DLD1 (cell line): ENCODE data around the gene ARHGAP22.

Source experiments
- in situ Hi-C: cut with HindIII; loops from 2 replicates; pipeline ENCODE4 v1.10.0; 2017; ENCODE audit warnings: low sequenced_read_pairs

Gene ARHGAP22

DNA sequence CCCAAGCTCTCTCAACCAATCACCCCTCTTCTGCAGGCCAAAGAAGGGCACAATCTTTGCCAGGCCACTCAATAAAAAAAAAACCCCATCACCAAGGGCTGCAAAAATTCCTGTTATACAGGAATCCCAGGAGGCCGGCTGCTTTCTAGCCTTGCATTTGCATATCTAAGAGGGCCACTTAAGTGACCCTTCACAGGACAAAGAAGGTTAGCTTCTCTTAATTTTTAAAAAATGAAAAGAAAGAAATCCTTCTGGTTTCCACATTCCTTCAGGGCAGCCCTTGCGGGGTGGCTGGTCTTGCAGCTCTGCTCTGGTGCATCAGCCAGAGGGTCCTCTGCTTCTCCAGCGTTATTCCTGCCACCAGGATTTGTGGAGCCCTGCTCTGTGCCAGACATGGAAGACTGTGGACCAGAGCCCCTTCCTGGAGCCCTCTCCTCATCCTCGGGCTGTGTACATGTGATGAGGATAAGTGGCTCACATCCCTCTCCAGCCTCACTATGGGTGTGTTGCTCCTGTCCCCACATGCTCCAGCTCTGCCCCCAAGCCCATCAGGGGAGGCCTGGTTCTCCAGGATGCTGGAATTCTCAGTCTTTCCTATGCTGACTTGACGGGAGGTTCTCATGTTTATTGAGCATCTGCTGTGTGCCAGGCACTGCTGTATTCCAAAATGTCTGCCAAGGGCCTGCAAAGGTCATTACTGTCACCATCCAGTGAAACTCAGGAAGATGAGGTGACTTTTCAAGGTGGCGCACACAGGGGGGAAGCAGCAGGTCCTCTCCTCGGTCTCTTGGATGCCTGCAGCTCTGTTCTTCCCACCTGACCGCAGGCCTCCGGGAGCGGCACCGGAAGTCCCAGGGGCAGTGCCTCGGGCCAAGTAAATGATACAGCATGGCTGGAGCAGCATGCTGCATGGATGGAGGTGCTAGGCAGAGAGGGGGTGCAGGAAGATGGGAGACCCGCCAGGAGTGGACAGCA, 67.7 kb downstream of the ARHGAP22 start:
- in situ Hi-C loops, result loop anchor here (25.0 kb wide), 1 partner anchor 100 kb away; no protein-coding TSS in a partner anchor

DNA sequence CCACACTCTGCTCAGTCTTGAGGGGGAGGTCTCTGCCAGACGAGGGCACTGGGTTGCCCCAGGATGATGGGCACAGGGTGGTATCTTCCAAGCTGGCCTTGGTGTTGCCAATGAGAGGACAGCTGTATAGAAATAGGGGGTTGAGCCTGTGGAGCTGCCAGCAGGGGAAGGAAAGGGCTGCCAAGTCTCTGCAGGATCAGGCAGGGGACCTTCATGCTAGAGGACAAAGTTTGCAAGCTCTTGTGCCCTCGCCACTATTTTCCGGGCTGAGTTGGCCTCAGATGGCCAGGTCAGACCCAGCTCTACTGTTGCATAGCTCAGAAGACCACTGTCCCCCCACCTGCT, 68.7 kb downstream of the ARHGAP22 start:
- in situ Hi-C loops, result loop anchor here (25.0 kb wide), 1 partner anchor 101 kb away; no protein-coding TSS in a partner anchor

DNA sequence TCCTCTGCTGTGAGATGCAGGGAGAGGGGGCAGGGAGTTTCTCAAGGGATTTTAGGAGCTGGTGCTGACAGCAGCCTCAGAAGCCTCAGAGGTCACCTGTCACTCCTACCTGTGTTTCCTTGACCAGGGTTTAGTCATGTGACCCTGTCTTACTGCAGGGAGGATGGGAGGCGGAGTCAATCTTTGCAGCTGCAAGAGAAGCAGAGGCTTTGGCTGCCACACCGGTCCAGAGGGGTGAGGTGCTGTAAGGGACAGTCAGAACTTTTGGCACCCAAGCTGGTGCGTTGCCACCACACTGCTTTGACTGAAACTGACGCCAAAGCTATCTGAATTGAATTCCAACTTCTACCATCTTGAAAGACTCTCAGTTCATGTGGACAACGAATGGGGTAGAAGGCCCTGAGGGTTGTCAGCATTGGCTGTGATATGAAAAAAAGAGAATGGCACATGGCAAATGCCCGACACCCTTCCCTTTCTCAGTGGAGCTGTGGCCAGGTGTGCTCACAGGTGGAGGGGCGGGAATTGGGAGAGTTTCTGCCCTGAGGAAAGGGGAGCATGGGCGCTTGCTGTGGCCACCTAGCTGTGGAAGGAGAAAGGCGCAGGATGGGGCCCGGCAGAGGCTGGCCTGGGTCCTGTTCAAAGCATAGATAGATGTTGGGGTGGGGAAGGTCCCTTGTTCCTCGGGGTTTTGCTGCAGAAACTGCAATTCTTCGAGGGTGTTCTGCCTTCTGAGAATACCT, 69.3 kb downstream of the ARHGAP22 start:
- in situ Hi-C loops, result loop anchor here (25.0 kb wide), 1 partner anchor 102 kb away; no protein-coding TSS in a partner anchor

DNA sequence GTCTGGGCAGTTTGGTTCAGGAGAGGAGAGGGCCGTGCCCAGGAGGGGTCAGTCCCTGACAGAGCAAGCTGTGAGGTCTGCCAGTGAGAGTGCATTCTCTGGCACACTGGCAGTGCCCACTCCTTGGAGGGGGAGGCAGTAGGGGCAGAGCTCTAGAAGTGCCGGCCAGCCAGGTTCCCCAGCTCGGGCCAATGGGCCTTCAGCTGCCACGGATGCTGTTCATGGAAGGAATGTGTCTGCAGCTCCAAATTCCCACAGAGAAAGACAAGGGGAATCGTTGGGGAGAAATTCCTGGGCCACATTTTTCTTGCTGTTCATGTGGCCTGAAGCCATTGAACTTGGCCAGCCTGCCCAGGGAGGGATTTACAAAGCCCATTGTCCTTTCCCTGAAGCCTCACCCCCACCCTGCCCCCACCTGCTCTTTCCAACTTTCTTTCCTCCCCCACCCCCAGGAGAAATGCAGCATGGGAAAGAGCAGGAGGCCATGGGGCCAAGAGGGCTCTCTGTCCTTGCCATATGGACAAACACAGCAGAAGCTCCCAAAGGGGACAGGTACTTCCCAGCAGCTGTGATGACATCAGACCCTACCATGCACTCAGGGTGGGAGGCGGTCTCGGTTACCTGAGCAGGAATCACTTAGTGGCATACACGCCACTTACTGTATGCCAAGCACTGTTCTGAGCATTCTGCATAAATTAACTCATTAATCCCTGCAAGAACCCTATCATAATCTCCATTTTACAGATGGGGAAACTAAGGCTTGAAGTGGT, 70.7 kb downstream of the ARHGAP22 start:
- in situ Hi-C loops, result loop anchor here (25.0 kb wide), 1 partner anchor 103 kb away; no protein-coding TSS in a partner anchor

DNA sequence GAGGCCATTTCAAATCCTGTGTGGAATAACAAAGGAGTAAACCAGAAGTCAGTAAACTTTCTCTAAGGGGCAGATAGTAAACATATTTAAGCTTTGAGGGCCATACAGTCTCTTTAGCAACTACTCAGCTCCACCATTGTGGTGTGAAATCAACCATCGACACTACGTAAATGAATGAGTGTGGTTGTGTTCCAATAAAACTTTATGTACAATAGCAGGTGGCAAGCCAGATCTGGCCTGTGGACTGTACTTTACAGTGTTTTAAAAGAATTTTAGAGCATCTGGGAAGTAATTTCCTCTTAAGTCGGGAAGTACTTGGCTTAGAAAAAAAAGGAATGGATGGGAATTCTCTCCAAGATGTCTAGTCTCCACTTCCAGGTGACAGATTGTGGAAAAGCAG, 71.3 kb downstream of the ARHGAP22 start:
- in situ Hi-C loops, result loop anchor here (25.0 kb wide), 1 partner anchor 104 kb away; no protein-coding TSS in a partner anchor

DNA sequence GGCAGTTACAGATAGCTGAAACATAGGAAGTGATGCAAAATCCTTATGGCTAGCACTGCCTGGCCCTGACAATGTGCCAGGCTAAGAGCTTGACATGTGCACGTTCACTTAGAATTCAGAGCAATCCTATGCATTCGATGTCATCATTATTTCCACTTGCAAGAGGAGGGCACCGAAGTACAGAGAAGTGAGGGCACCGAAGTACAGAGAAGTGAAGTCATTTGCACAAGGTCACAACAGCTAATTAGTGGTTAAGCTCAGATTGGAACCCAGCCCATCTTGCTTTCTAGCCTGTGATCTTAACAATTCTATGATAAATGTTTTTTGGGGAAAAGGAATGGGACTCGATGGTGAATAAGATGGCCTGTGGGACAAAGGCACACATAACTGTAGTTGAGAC, 73.4 kb downstream of the ARHGAP22 start:
- in situ Hi-C loops, result loop anchor here (25.0 kb wide), 1 partner anchor 106 kb away; no protein-coding TSS in a partner anchor

DNA sequence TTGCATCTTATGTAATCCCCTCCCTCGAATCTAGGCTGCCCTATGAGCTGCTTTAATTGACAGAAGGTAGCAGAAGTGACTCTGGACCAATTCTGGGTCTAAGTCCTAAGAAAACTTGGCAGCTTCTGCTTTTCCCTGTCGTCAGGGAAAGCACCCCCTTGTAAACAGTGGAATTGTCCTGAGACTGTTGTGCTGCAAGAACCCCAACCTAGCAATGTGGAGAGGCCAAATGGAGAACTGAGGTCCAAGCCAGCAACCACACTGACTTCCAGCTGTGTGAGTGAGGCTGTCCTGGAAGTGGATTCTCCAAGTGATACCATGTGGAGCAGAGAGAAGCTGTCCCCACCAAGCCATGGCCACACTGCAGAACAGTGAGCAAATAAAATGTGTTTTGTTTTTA, 75.5 kb downstream of the ARHGAP22 start:
- in situ Hi-C loops, result loop anchor here (25.0 kb wide), 1 partner anchor 108 kb away; no protein-coding TSS in a partner anchor

DNA sequence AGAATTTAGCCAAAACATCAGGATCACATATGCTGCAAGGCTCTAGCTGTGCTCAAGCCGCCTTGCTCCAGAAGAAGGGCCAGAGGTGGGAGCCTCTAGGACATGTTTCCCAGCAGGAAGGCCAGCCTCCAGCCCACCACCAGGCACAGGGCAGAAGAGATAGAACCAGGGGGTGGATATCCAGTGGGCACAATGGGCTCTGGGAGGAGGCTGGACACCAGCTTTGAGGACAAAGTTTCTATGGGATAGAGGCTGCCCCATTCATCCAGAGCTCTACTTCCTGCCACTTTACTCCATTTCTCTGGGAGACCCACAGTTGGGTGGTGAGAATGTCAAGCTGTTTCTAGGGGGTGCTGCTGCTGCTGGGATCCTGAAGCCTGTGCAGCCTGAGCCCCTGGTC, 77.1 kb downstream of the ARHGAP22 start:
- in situ Hi-C loops, result loop anchor here (25.0 kb wide), 1 partner anchor 110 kb away; no protein-coding TSS in a partner anchor

DNA sequence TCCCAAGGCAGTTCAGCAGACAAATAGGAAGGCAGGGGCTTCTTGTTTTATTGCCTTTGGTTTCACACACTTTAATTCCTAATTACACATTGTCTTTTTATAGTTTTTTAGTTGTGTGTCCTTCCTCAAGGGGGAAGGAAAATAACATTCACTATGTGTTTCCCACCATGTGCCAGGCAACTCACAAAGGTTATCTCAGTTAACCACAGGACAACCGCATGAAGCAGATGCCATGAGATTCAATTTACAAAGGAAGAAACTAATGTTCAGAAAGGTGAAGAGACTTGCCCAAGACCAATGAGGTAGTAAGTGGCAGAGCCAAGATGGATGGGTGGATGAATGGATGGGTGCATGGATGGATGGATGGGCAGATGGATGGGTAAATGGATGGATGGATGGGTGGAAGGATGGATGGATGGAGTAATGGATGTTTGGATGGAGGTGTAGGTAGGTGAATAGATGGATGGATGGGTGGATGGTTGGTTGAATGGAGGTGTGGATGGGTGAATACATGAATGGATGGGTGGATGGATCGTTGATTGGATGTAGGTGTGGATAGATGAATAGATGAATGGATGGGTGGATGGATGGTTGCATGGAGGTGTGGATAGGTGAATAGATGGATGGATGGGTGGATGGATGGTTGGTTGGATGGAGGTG, 77.9 kb downstream of the ARHGAP22 start:
- in situ Hi-C loops, result loop anchor here (25.0 kb wide), 1 partner anchor 110 kb away; no protein-coding TSS in a partner anchor

DNA sequence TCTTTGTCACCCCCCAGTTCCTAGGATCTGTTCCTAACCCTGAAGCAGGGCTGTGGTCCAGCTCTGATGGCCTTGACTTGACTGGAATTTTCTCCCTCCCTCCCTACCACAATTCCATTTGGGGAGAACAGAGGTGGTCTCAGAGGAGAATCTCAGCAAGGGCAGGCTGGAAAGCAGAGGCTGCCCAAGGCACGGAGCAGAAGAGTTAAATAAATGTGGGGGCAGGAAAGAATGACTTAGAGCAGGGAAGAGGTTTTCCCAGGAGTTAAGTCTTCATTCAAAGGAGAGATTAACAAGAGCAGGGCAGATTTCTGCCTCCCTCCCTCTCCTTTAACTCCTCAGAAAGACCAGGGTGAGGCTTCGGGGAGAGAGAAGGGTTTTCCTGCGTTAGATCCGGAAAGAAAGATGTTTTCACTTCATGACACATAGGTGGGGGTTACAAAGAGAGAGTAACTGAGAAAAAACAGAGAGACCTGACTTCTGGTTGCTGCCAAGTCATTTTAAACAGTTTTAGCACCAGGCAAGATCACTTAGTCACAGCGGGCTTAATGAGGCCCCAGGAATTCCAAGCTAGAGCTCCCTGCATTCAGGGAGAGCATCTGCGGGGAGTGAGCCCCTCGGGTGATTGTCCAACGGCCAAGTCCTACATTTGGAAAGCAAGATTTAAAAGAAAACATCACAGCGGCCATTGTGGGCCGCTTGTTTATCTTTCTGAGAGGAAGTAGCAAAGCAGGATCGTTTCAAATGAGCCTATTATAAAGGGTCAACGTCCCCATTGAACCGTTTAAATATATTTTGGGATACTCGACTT, 78.7 kb downstream of the ARHGAP22 start:
- in situ Hi-C loops, result loop anchor here (25.0 kb wide), 1 partner anchor 111 kb away; no protein-coding TSS in a partner anchor

DNA sequence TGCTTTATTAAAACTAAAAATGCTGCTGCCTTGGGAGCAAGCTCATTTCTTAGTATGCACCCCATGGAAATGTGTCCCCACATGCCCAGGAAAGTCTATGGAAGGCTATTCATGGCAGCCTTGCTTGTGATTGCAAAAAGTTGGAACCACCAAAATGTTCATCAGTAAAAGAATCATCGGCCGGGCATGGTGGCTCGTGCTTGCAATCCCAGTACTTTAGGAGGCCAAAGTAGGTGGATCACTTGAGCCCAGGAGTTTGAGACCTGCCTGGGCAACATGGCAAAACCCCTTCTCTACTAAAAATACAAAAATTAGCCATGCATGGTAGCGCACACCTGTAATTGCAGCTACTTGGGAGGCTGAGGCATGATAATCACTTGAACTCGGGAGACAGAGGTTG, 79.8 kb downstream of the ARHGAP22 start:
- in situ Hi-C loops, result loop anchor here (25.0 kb wide), 1 partner anchor 112 kb away; no protein-coding TSS in a partner anchor

DNA sequence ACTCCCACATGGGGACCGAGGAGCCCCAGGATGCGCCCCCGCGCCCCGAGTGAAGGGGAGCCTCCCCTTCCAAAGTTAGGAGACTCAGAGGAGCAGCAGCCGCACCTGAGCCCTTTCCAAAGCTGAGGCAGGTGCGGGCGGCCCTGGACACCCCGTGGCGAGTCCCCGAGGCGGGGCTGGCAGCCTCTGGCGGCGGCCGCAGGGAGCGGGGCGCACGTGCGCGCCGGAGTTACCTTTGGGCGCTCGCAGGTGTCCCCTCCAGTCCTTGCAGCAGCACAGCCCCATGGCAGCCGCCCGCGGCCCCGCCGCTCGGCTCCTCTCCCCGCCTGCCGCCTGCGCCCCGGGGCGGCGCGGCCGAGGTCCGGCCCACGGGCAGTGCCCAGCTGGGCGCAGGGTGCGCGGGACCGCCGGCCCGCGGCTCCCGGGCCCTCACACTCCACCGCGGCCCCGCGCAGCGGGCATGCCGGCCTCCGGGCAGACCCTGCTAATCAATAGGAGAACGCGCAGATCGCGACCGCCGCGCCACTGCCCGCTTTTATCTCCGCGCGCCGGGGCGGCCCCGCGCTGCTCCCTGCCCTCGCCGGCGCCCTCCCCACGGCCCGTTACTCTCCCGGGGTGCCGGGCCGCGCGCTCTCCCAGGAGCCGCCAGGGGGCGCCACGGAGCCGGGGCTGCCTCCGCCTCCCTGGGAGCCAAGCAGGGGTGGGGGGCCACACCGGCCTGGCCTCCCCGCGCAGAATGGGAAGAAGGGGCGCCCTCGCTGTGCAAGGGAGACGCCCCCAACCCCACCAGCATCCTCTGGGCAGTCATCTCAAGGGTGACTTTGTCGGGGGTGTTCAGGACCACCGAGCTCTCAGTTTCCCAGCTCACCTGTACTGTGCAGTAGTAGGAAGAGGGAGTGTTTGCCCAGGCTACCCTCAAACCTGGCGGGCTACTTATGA, 80.8 kb downstream of the ARHGAP22 start:
- in situ Hi-C loops, result no loop called here

DNA sequence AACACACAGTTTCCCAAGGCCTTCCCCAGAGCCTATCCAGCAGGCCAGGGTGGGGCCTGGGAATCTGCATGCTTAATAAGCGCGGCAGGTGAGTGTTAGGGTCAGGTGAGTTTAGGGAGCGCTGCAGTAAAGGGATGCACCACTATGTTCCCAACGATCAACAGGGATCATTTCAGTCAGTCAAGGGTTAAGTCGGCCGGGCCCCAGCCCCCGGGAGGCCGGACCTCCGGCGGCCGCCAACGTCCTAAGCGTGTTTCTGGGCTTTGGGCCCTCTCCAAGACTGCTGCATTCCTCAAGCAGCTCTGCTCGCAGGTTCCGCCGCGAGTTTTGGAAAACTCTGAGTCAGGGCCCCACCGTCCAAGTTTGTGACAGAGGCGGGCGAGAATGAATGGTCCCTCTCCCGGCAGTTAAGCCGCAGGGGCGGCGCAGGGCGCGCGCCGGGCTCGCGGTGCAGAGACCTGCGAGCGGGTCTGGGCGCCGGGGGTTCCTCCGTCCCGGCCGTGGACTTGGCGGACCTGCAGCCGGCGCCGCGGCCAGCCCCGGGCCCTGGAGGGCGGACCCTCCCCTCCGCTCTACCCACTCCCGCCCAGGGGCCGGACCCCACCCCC, 81.6 kb downstream of the ARHGAP22 start:
- in situ Hi-C loops, result no loop called here

DNA sequence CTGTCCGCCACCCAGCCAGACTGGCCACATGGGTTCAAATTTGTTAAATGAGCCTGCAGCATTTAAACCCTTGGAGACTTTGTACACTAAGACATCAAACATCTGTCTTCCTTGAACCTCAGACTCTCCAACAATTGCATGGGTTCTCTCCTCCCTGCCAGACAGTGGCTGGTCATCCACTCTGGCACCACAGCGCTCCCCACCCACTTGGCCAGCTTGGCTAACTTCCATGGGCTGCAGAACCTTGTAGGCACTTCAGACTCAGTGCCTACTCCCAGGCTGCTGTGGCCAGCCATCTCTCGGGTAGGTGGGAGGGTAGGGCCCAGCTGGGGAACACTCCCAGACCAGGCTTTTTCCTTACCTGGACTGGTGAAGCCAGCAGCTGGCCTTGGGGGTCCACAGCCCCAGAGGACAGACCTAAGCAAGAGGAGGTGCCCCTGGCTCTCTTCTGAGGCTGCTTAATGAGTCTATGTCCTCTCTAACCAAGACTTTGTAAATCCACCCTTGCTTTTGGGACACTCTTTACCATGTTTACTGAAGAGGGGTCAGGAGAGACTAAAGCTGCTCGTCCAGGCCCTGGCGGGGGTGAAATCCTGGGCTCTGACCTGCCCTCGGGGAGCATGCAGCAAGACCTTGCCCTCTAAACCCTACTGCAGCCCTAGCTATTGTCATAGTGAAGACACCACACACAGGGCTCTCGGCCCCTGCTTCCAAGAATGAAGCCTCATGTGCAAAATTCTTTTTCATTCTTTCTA, 82.7 kb downstream of the ARHGAP22 start:
- in situ Hi-C loops, result no loop called here

DNA sequence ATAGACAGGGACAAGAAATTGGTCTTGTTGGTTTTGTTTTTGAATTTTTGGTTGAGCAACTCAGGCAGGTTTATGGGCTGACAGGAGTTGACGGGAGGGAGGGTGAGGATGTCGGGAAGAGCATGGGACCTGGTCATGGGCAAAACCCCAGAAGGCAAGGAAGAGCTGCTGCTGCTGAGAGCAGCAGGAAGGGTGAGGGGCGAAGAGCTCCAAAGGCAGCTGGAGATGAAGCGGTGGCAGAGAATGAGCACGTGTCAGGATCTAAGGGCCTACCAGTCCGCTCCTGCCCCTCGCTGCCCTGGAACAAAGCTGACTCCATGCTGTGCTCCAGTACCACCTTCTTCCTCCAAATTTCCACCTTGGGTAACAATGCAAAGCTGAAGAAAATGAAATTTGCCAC, 84.3 kb downstream of the ARHGAP22 start:
- in situ Hi-C loops, result no loop called here

DNA sequence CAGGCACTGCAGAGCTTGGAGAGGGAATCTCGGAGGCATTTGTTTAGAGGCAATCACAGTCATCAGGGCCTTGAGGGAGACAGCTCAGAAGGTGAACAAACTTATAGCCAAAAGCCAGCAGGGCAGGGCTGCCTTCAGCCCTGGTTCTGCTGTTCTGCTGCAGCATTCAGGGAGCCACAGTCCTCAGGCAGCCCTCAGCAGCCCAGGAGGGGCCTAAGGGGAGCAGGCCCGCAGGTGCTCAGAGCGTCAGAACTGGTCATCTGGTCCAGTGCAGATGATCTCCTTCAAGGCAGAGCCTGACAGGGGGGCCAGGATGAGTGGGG, 84.7 kb downstream of the ARHGAP22 start:
- in situ Hi-C loops, result no loop called here
